Transverse colon (tissue), 4 donors: ENCODE measurements around the gene ARMCX2. TPM values are rescaled to one million over a fixed set of nuclear protein-coding genes. Genes with fewer than 3 reads are reported as not detected.

Experiments used
- DNase-seq: peaks from one replicate; pipeline ENCODE4 v3.0.0-alpha.2; 2019
- H3K27ac ChIP-seq, 4 donors: fragments of 200-600 bp; sonication (generic); 2 replicates each; pipeline ENCODE4 v1.5.1; 2016 to 2018; ENCODE audit warnings: inconsistent platforms in 4 of 4
- H3K27me3 ChIP-seq: fragments of 200-600 bp; sonication (generic); 2 replicates; pipeline ENCODE4 v1.5.1; 2017; ENCODE audit warnings: inconsistent platforms
- H3K36me3 ChIP-seq, 4 donors: fragments of 200-600 bp; sonication (generic); 2 replicates each; pipeline ENCODE4 v1.5.1; 2017 to 2019; ENCODE audit warnings: inconsistent platforms in 4 of 4
- H3K4me1 ChIP-seq, 4 donors: fragments of 200-600 bp; sonication (generic); 2 replicates each; pipeline ENCODE4 v1.5.1; 2017 to 2020; ENCODE audit warnings: inconsistent platforms in 4 of 4
- H3K4me3 ChIP-seq, 4 donors: fragments of 200-600 bp; sonication (generic); 1 replicate in 1 of 4; 2 replicates in 3 of 4; pipeline versions ENCODE4 v1.5.1 to v1.6.1; 2017 to 2019; ENCODE audit warnings: inconsistent platforms in 4 of 4
- H3K9me3 ChIP-seq, 2 donors: fragments of 200-600 bp; sonication (generic); 2 replicates each; pipeline ENCODE4 v1.5.1; 2017 to 2019; ENCODE audit warnings: inconsistent platforms in 2 of 2
- EP300 ChIP-seq: sonication (generic); formaldehyde crosslinking; IDR thresholded peaks from one replicate; pipeline ENCODE4 v1.6.1; 2017; ENCODE audit warnings: antibody characterized with exemption, low read depth
- POLR2A ChIP-seq: fragments of 450-650 bp; IDR thresholded peaks from one replicate; pipeline ENCODE4 v1.6.1; 2016; ENCODE audit warnings: antibody characterized with exemption, mild to moderate bottlenecking, moderate library complexity
- POLR2AphosphoS5 ChIP-seq, 3 donors: sonication (generic); formaldehyde crosslinking; IDR thresholded peaks; one replicate each; pipeline ENCODE4 v1.6.1; 2016; ENCODE audit warnings: antibody characterized with exemption in 3 of 3
- WGBS, 2 donors: methylation state at CpG; one replicate each; pipeline ENCODE4 v1.1.5; 2018; ENCODE audit warnings: low coverage in 1 of 2; 5-methylcytosine and 5-hydroxymethylcytosine counted together
- in situ Hi-C, 4 donors: fragments of 200-750 bp; cut with MboI; loops; one replicate each; pipeline versions ENCODE4 v1.15.0 to v1.15.1; 2017; ENCODE audit warnings: low sequenced_read_pairs in 3 of 4, low pct_ligation_motif_present in 1 of 4, low pct_unique_long_range_greater_than_20kb in 1 of 4
- intact Hi-C: fragments of 100-400 bp; cut with DNase I; formaldehyde crosslinking; loops from one replicate; pipeline ENCODE4 v1.15.1; 2023; ENCODE audit warnings: low total_unique reads
- total RNA-seq, 4 donors: library from RNA; depleted of rRNA; stranded (reverse); fragments of >200 nt; gene quantifications; one replicate each; pipeline ENCODE4 v1.1.0, GENCODE V29; 2016
- TF ChIP-seq, protein P1 (sequence below), 5 experiments: fragments of 200-600 bp in 3 of 5; fragments of 450-650 bp in 2 of 5; sonication (generic) in 3 of 5; IDR thresholded peaks; 1 replicate in 2 of 5; 2 replicates in 3 of 5; pipeline ENCODE4 v1.5.1; 2016 to 2017; ENCODE audit warnings: antibody characterized with exemption in 5 of 5, inconsistent platforms in 3 of 5, mild to moderate bottlenecking in 2 of 5, moderate library complexity in 1 of 5

ARMCX2 gene
- total RNA-seq, 4 donors from 2014 or later: 5.9 to 11.7 (median 6.7) TPM

DNA sequence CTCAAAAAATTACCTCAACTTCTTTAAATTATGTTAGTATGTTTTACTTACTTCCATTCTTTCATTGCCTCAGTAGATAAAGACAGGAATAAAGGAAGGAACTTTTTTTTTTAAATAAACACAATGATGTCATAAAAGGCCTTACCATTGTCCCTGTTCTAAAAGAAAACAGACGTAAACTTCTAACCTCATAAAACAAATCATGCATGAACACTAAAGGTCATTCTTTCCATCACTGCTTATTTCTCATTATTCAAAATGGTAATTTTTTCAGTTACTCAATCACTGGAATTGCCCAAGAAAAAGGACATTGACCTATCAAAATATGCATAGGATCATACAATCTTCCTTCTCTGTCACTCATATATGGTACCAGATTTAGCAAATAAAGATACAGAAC lies 32.2 kb upstream of the ARMCX2 start:
- TF ChIP-seq EP300: no peak
- no peak for TF ChIP-seq POLR2A
- TF ChIP-seq, protein P1, sequence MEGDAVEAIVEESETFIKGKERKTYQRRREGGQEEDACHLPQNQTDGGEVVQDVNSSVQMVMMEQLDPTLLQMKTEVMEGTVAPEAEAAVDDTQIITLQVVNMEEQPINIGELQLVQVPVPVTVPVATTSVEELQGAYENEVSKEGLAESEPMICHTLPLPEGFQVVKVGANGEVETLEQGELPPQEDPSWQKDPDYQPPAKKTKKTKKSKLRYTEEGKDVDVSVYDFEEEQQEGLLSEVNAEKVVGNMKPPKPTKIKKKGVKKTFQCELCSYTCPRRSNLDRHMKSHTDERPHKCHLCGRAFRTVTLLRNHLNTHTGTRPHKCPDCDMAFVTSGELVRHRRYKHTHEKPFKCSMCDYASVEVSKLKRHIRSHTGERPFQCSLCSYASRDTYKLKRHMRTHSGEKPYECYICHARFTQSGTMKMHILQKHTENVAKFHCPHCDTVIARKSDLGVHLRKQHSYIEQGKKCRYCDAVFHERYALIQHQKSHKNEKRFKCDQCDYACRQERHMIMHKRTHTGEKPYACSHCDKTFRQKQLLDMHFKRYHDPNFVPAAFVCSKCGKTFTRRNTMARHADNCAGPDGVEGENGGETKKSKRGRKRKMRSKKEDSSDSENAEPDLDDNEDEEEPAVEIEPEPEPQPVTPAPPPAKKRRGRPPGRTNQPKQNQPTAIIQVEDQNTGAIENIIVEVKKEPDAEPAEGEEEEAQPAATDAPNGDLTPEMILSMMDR (IDR thresholded peaks at IDR 0.05): no peak
- no peak for TF ChIP-seq POLR2AphosphoS5 (IDR thresholded peaks at IDR 0.05)
- in situ Hi-C loops (no loop called here), intact Hi-C loops (no loop called here)
- Histone ChIP-seq H3K4me3 (no peak overlapping the region), H3K36me3 (no peaks in the 10 kb centered on the region), H3K27ac (no peak overlapping the region), H3K9me3 (no peaks in the 10 kb centered on the region), H3K4me1 (no peaks in the 10 kb centered on the region), H3K27me3 (no peaks in the 10 kb centered on the region)
- 29 to 33% methylated on average over 1 of the region's 1 CpG for WGBS, 2 donors
- no peak for DNase-seq

GRCh38 chrX:101686574-101686973 lies 26.9 kb upstream of the ARMCX2 start:
- Histone ChIP-seq H3K27ac (no peak overlapping the region), H3K27me3 (no peaks in the 10 kb centered on the region), H3K4me1 (no peaks in the 10 kb centered on the region), H3K9me3 (no peaks in the 10 kb centered on the region), H3K4me3 (no peak overlapping the region), H3K36me3 (no peaks in the 10 kb centered on the region)
- intact Hi-C loops: no loop called here
- in situ Hi-C loops: no loop called here
- 47 to 60% methylated on average over 2 of the region's 2 CpGs for WGBS, 2 donors
- no peak for DNase-seq
- TF ChIP-seq EP300: no peak
- TF ChIP-seq, protein P1 (IDR thresholded peaks at IDR 0.05): no peak
- no peak for TF ChIP-seq POLR2A
- TF ChIP-seq POLR2AphosphoS5 (IDR thresholded peaks at IDR 0.05): no peak

GRCh38 chrX:101685923-101686322 lies 26.3 kb upstream of the ARMCX2 start:
- no peak for DNase-seq
- no peaks in the 10 kb centered on the region for H3K27me3 ChIP-seq
- intact Hi-C loops: no loop called here

DNA sequence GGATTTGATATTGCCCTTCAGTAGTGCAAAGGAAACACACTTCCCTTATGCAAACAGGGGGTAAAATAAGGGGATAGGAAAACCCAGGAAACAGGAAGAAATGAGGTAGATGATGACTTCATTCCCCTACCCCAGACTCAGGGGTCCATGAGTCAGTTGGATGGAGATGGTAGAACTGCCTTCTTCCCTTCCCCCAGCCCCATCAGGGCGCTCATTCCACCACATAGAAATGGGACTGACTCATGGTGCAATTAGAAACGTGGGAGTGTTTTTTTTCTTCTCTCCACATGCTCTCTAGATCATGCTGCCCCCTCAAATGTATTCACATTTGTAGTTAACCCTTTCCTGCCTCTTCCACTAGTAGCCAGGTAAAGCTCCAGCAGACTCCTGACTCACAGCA lies 23.1 kb upstream of the ARMCX2 start:
- no peaks in the 10 kb centered on the region for H3K27me3 ChIP-seq
- H3K4me1 ChIP-seq: no peaks in the 10 kb centered on the region
- 0 to 36% methylated on average over 1 to 2 of the region's 2 CpGs for WGBS, 2 donors
- H3K27ac ChIP-seq: no peak overlapping the region
- in situ Hi-C loops: no loop called here
- H3K4me3 ChIP-seq: no peak overlapping the region
- no peaks in the 10 kb centered on the region for H3K36me3 ChIP-seq
- intact Hi-C loops: no loop called here
- no peak for TF ChIP-seq POLR2AphosphoS5 (IDR thresholded peaks at IDR 0.05)
- TF ChIP-seq EP300: no peak
- TF ChIP-seq, protein P1 (IDR thresholded peaks at IDR 0.05): no peak
- TF ChIP-seq POLR2A: no peak
- no peaks in the 10 kb centered on the region for H3K9me3 ChIP-seq
- no peak for DNase-seq

More at GRCh38 chrX:101685923-101686322, 26.3 kb upstream of the ARMCX2 start:
- Histone ChIP-seq H3K36me3 (no peaks in the 10 kb centered on the region), H3K4me3 (no peak overlapping the region), H3K4me1 (no peaks in the 10 kb centered on the region), H3K27ac (no peak overlapping the region), H3K9me3 (no peaks in the 10 kb centered on the region)
- TF ChIP-seq POLR2AphosphoS5 (IDR thresholded peaks at IDR 0.05) (no peak), POLR2A (no peak), EP300 (no peak)
- TF ChIP-seq, protein P1 (IDR thresholded peaks at IDR 0.05): no peak
- in situ Hi-C loops: no loop called here
